ENCODE measurements around the gene DSCAM. TPM values are rescaled to one million over a fixed set of nuclear protein-coding genes. Genes with fewer than 3 reads are reported as not detected.

Gene DSCAM
- total RNA-seq, 2 experiments from 2014 or later = not detected

DNA sequence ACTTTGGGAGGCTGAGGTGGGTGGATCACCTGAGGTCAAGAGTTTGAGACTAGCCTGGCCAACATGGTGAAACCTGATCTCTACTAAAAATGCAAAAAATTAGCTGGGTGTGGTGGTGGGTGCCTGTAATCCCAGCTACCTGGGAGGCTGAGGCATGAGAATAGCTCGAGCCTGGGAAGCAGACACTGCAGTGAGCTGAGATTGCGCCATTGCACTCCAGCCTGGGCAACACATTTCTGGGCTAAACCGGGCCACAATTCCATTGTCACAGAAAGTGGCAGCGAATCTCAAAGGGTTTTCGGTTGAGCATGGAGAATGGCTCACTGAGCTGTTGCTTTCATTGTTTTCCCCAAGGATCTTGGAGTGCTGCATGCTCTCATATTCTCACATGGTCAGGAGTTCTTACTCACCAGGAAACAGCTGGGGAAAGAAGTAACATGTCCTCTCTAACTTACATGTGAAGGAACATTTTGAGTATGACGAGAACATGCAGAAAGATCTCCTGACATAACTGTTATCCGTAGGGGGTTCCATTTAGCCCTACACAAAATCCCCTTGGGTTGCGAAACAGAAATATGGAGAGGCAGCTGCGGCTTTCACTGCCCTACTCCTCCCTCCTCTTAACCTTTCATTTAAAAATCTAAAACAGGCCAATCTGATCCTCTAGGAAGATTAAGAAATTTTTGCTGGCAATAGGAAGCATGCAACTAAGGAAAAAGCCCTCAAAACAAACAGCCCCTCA, 638.6 kb downstream of the DSCAM start:
- ATAC-seq (no peak), DNase-seq (no peak)
- Mint-ChIP-seq H3K9me3 (no peaks in the 10 kb centered on the region), H3K4me1 (ENCODE audit: low read depth) (no peaks in the 10 kb centered on the region), H3K4me3 (no peak overlapping the region), H3K27ac (no peak overlapping the region), H3K27me3 (peaks cover 2% of the 10 kb centered on the region), H3K36me3 (ENCODE audit: low read depth) (no peaks in the 10 kb centered on the region)
- intact Hi-C loops (cut with micrococcal nuclease) = no loop called here
- ChIA-PET CTCF (no interaction called here), POLR2A (interaction anchor here (0.6 kb wide), 1 partner anchor 22 kb away, joined by 3 read pairs; no protein-coding TSS in a partner anchor)
- TF ChIP-seq, protein P1, sequence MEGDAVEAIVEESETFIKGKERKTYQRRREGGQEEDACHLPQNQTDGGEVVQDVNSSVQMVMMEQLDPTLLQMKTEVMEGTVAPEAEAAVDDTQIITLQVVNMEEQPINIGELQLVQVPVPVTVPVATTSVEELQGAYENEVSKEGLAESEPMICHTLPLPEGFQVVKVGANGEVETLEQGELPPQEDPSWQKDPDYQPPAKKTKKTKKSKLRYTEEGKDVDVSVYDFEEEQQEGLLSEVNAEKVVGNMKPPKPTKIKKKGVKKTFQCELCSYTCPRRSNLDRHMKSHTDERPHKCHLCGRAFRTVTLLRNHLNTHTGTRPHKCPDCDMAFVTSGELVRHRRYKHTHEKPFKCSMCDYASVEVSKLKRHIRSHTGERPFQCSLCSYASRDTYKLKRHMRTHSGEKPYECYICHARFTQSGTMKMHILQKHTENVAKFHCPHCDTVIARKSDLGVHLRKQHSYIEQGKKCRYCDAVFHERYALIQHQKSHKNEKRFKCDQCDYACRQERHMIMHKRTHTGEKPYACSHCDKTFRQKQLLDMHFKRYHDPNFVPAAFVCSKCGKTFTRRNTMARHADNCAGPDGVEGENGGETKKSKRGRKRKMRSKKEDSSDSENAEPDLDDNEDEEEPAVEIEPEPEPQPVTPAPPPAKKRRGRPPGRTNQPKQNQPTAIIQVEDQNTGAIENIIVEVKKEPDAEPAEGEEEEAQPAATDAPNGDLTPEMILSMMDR (IDR thresholded peaks at IDR 0.05) = no peak

DNA sequence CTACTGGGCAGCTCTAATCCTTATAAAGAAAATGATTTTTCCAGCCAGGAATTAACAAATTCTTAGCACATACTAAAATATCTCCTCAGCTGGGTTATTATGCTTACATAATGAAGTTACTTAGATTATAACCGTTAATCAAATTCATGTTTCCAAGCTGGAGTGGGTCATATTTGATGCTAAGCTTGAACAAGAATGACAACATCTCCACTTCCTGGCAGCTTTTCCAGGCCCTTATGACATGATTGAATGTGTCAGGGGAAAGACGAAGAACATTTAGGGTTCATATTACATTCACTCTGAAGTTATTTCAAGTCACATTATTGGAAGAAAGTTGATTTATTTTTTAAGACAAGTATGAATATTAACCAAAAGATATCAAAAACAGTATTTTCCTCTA, 646.0 kb downstream of the DSCAM start:
- intact Hi-C loops (cut with micrococcal nuclease) = no loop called here
- ATAC-seq = no peak
- H3K27ac Mint-ChIP-seq = no peak overlapping the region
- TF ChIP-seq, protein P1 (IDR thresholded peaks at IDR 0.05) = no peak
- H3K4me3 Mint-ChIP-seq = no peak overlapping the region
- no peak for DNase-seq
- H3K4me1 Mint-ChIP-seq (ENCODE audit: low read depth) = no peaks in the 10 kb centered on the region
- peaks cover 6% of the 10 kb centered on the region for H3K9me3 Mint-ChIP-seq
- peaks cover 2% of the 10 kb centered on the region for H3K27me3 Mint-ChIP-seq
- ChIA-PET POLR2A (interaction anchor here (0.6 kb wide), 1 partner anchor 734 kb away, joined by 3 read pairs; no protein-coding TSS in a partner anchor), CTCF (no interaction called here)
- H3K36me3 Mint-ChIP-seq (ENCODE audit: low read depth) = no peaks in the 10 kb centered on the region

DNA sequence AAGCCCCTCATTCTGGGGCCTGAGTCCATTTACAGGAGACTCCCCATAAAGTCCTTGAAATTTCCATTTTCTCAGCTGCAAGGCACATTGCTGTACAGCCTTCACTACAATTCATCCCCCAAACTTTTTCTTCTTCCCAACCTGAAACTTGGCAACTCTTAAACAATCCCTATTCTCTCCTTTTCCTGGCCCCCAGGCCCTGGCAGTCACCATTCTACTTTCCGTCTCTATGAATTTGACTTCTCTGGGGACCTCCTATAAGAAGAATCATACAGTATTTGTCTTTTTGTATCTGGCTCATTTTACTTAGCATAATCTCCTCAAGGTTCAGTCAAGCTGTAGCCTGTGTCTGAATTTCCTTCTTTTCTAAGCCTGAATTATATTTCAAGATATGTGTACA, 646.8 kb downstream of the DSCAM start:
- Mint-ChIP-seq H3K27me3 (peaks cover 2% of the 10 kb centered on the region), H3K4me1 (ENCODE audit: low read depth) (no peaks in the 10 kb centered on the region), H3K36me3 (ENCODE audit: low read depth) (no peaks in the 10 kb centered on the region), H3K9me3 (peaks cover 6% of the 10 kb centered on the region), H3K4me3 (no peak overlapping the region), H3K27ac (no peak overlapping the region)
- ChIA-PET CTCF (no interaction called here), POLR2A (no interaction called here)
- DNase-seq = no peak
- ATAC-seq = no peak
- intact Hi-C loops (cut with micrococcal nuclease) = no loop called here
- TF ChIP-seq, protein P1 (IDR thresholded peaks at IDR 0.05) = no peak

DNA sequence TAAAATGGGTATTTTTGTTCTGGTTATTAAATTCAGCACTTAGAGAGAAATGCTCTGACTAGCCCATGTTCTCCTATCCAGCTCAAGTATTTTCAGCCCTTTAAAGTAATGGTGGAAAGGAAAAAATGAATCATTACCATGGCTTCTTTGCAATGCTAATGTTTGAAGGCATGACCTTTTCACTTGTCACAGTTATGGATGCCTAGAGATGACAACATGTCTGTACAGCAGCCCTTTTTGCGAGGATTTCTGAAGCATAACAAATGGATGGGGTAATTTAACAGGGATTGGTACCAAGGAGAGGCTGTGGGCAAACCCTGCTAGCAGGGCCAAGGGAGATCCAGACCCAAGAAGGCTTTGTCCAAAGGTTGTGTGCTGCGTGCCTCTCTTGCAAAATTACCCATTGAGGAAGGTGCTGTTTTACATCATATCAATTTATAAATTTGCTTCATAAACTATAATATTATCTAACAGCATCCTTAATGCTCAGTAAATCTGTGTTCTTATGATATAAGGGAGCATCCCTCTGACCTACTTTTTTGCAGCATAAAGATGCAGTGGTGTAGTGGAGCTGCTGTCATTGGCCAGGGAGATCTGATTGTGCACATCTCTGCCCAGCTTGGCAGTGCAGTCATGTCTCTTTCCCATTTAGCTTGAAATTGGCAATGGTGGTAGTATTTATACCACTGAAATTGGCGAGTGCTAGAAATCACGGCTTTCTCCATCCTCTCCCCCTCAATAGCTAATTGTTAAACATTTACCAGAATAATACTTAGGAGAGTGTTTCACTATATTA, 652.6 kb downstream of the DSCAM start:
- no peak for DNase-seq
- intact Hi-C loops (cut with micrococcal nuclease) = no loop called here
- no peak overlapping the region for H3K27ac Mint-ChIP-seq
- H3K36me3 Mint-ChIP-seq (ENCODE audit: low read depth) = no peaks in the 10 kb centered on the region
- peaks cover 10% of the 10 kb centered on the region for H3K9me3 Mint-ChIP-seq
- no peaks in the 10 kb centered on the region for H3K27me3 Mint-ChIP-seq
- no peak for ATAC-seq
- H3K4me1 Mint-ChIP-seq (ENCODE audit: low read depth) = no peaks in the 10 kb centered on the region
- no peak overlapping the region for H3K4me3 Mint-ChIP-seq
- TF ChIP-seq, protein P1 (IDR thresholded peaks at IDR 0.05) = no peak
- ChIA-PET POLR2A (no interaction called here), CTCF (no interaction called here)

DNA sequence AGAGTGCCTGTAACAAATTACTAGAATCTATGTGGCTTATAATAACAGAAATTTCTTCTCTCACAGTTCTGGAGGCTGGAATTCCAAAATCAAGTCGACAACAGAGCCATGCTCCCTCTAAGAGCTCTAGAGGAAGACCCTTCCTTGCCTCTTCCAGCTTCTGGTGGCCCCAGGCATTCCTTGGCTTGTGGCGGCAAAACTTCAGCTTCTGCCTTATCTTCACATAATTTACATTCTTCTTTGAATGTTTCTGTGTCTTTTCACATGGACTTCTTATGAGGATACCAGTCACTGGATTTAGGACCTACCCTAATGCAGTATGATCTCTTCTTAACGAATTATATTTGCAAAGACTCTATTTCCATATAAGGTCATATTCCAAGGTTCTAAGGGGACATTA, 655.3 kb downstream of the DSCAM start:
- Mint-ChIP-seq H3K4me3 (no peak overlapping the region), H3K27ac (no peak overlapping the region), H3K36me3 (ENCODE audit: low read depth) (no peaks in the 10 kb centered on the region), H3K9me3 (peaks cover 4% of the 10 kb centered on the region), H3K27me3 (no peaks in the 10 kb centered on the region), H3K4me1 (ENCODE audit: low read depth) (no peaks in the 10 kb centered on the region)
- TF ChIP-seq, protein P1 (IDR thresholded peaks at IDR 0.05) = no peak
- DNase-seq (no peak), ATAC-seq (no peak)
- ChIA-PET CTCF (no interaction called here), POLR2A (interaction anchor here (1.2 kb wide), 1 partner anchor 13 kb away, joined by 3 read pairs; no protein-coding TSS in a partner anchor)
- intact Hi-C loops (cut with micrococcal nuclease) = no loop called here

Data from activated CD8-positive, alpha-beta T cell treated with anti-CD3 and anti-CD28 coated beads for 36 hours (primary cell).